ENCODE measurements around the gene NCF2. TPM values are rescaled to one million over a fixed set of nuclear protein-coding genes. Genes with fewer than 3 reads are reported as not detected.

NCF2 gene
- total RNA-seq, 1 experiment from 2014 or later = 5.5 TPM

- H3K36me3 Mint-ChIP-seq (ENCODE audit: insufficient read depth, unreplicated experiment) = no peaks in the 10 kb centered on the region
- H3K9me3 Mint-ChIP-seq (ENCODE audit: low read depth, unreplicated experiment) = no peaks in the 10 kb centered on the region
- no peak overlapping the region for H3K4me3 Mint-ChIP-seq (ENCODE audit: low read depth, unreplicated experiment)
- no TSS peak for BruUV-seq (replicated peaks)
- TF ChIP-seq CTCF (IDR thresholded peaks at IDR 0.05; ENCODE audit: unreplicated experiment) = no peak
- CTCF ChIA-PET = no interaction called here
- intact Hi-C loops (cut with micrococcal nuclease; ENCODE audit: unreplicated experiment) = no loop called here
- peaks cover under 1% of the 10 kb centered on the region for H3K4me1 Mint-ChIP-seq (ENCODE audit: low read depth, unreplicated experiment)
- H3K27ac Mint-ChIP-seq (ENCODE audit: unreplicated experiment) = no peak overlapping the region
- no peak for DNase-seq
- H3K27me3 Mint-ChIP-seq (ENCODE audit: unreplicated experiment) = no peaks in the 10 kb centered on the region
Measured at GRCh38 chr1:183583466-183583865, 6.8 kb downstream of the NCF2 start.

DNA sequence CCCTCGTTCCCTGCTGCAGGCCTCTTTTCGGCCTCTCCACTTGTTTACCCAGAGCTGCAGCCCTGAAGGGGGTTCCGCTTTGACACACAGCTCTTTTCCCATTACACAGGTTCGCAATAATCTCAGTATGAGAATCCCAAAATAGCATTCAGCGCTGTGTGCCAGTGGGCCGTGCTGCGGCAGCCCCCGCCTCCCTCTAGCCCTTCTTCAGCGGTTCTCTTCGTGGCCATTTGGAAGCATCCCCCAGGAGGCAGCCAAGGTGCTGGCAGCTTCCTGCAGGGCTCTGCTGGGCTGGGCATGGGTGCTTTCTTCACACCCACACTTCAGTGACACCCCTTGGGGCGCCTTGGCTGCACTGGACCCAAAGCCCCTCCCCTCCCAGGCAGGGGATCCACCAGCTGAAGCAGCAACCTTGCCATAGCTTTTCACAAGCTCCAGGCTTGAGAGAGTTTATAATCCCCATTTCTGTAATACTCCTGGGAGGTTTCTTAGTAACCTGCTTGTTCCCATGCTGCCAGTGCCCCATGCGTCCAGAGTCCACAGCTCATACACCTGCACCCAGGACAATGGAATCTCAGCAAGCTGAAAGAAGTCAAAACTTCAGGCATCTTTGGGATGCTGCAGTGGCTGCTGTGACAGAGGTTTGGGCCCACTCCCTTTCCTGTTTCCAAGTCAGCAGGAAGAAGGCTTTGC is 8.1 kb downstream of the NCF2 start:
- no peaks in the 10 kb centered on the region for H3K9me3 Mint-ChIP-seq (ENCODE audit: low read depth, unreplicated experiment)
- no peaks in the 10 kb centered on the region for H3K4me1 Mint-ChIP-seq (ENCODE audit: low read depth, unreplicated experiment)
- H3K4me3 Mint-ChIP-seq (ENCODE audit: low read depth, unreplicated experiment) = no peak overlapping the region
- DNase-seq = no peak
- H3K27ac Mint-ChIP-seq (ENCODE audit: unreplicated experiment) = no peak overlapping the region
- CTCF ChIA-PET = no interaction called here
- BruUV-seq (replicated peaks) = no TSS peak
- TF ChIP-seq CTCF (IDR thresholded peaks at IDR 0.05; ENCODE audit: unreplicated experiment) = no peak
- H3K36me3 Mint-ChIP-seq (ENCODE audit: insufficient read depth, unreplicated experiment) = no peaks in the 10 kb centered on the region
- intact Hi-C loops (cut with micrococcal nuclease; ENCODE audit: unreplicated experiment) = no loop called here
- no peaks in the 10 kb centered on the region for H3K27me3 Mint-ChIP-seq (ENCODE audit: unreplicated experiment)

- no peaks in the 10 kb centered on the region for H3K27me3 Mint-ChIP-seq (ENCODE audit: unreplicated experiment)
- no TSS peak for BruUV-seq (replicated peaks)
- no peaks in the 10 kb centered on the region for H3K9me3 Mint-ChIP-seq (ENCODE audit: low read depth, unreplicated experiment)
- no peak for DNase-seq
- no peak for TF ChIP-seq CTCF (IDR thresholded peaks at IDR 0.05; ENCODE audit: unreplicated experiment)
- no peak overlapping the region for H3K4me3 Mint-ChIP-seq (ENCODE audit: low read depth, unreplicated experiment)
- intact Hi-C loops (cut with micrococcal nuclease; ENCODE audit: unreplicated experiment) = no loop called here
- H3K27ac Mint-ChIP-seq (ENCODE audit: unreplicated experiment) = no peak overlapping the region
- H3K36me3 Mint-ChIP-seq (ENCODE audit: insufficient read depth, unreplicated experiment) = no peaks in the 10 kb centered on the region
- no peaks in the 10 kb centered on the region for H3K4me1 Mint-ChIP-seq (ENCODE audit: low read depth, unreplicated experiment)
- CTCF ChIA-PET = no interaction called here
Measured at GRCh38 chr1:183580281-183580682, 10.0 kb downstream of the NCF2 start.

DNA sequence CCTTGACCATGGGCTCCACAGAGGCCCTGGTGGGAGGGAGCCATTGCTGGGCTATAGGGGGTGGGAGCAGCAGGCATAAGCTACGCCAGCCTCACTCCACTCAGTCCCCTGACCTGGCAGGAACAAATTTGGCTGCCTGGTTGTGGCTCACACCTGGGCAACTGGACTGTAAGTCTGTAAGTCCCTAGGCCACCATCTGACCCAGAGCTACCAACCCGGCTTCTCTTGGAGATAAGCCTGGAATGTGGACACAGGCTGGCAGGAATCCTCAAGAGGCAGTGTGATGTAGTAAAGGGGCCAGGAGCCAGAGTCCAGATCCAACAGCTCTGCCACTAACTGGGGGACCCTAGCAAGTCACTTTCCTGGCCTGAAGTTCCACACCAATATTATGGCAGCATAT is 11.4 kb downstream of the NCF2 start:
- TF ChIP-seq CTCF (IDR thresholded peaks at IDR 0.05; ENCODE audit: unreplicated experiment) = no peak
- Mint-ChIP-seq H3K36me3 (ENCODE audit: insufficient read depth, unreplicated experiment) (no peaks in the 10 kb centered on the region), H3K9me3 (ENCODE audit: low read depth, unreplicated experiment) (no peaks in the 10 kb centered on the region), H3K27me3 (ENCODE audit: unreplicated experiment) (no peaks in the 10 kb centered on the region), H3K4me1 (ENCODE audit: low read depth, unreplicated experiment) (no peaks in the 10 kb centered on the region), H3K27ac (ENCODE audit: unreplicated experiment) (no peak overlapping the region), H3K4me3 (ENCODE audit: low read depth, unreplicated experiment) (no peak overlapping the region)
- CTCF ChIA-PET = interaction anchor here (1.1 kb wide), 1 partner anchor 11 kb away, joined by 3 read pairs; the partner anchor contains the start of gene NCF2
- no peak for DNase-seq
- no TSS peak for BruUV-seq (replicated peaks)
- intact Hi-C loops (cut with micrococcal nuclease; ENCODE audit: unreplicated experiment) = no loop called here
